Measurements from ENCODE around the gene ABCB11.

GRCh38 chr2:168916331-168916675 lies 114.8 kb downstream of the ABCB11 start:
- TF ChIP-seq POLR2A (IDR thresholded peaks at IDR 0.05) = no peak
- no peak for TF ChIP-seq CTCF (IDR thresholded peaks at IDR 0.05 in 4 of 5, conservative IDR thresholded peaks at IDR 0.05 in 1 of 5)

All from gastrocnemius medialis (tissue), 4 donors.